ES-I3 (cell line): ENCODE data around the gene KLK13.

Experiments
- H3K36me3 ChIP-seq: 2 replicates; pipeline ENCODE4 v1.6.1; 2013; ENCODE audit warnings: mild to moderate bottlenecking, low read length, control low read depth, moderate library complexity; ENCODE audit not compliant: insufficient read depth
- H3K4me1 ChIP-seq: 2 replicates; pipeline ENCODE4 v1.6.1; 2013; ENCODE audit warnings: mild to moderate bottlenecking, control low read depth, low read length; ENCODE audit not compliant: insufficient read depth
- H3K9ac ChIP-seq: 2 replicates; pipeline ENCODE4 v1.6.1; 2013; ENCODE audit warnings: low read depth, mild to moderate bottlenecking, low read length, moderate library complexity
- H3K9me3 ChIP-seq: 2 replicates; pipeline ENCODE4 v1.6.1; 2013; ENCODE audit warnings: mild to moderate bottlenecking, low read length, moderate library complexity; ENCODE audit not compliant: control insufficient read depth, insufficient read depth

The KLK13 gene

DNA sequence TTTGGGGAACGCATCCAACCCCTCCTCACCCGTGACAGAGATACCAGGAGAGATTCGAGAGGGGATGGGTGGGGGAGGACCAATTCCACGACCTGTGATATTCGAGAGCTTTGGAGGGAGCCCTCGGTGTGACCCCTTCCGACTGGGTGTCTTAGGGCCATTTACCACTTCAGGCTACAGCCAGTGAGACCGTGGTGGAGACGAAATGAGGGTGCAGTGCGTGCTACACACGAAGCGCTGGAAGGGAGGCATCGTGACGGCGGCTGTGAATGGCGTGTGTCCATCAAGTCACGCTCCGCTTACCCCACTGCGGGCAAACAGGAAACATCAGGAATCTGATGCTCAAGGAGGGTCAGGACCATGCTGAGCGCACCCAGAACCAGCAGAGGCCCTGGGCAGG lies 32.9 kb upstream of the KLK13 start:
- H3K9ac ChIP-seq = no peak overlapping the region
- no peaks in the 10 kb centered on the region for H3K9me3 ChIP-seq
- no peaks in the 10 kb centered on the region for H3K36me3 ChIP-seq
- H3K4me1 ChIP-seq = no peaks in the 10 kb centered on the region; the same call in 1 of the 2 replicates

GRCh38 chr19:51097166-51097738 lies 32.4 kb upstream of the KLK13 start:
- Histone ChIP-seq H3K36me3 (no peaks in the 10 kb centered on the region), H3K9me3 (no peaks in the 10 kb centered on the region), H3K4me1 (no peaks in the 10 kb centered on the region; the same call in 1 of the 2 replicates), H3K9ac (no peak overlapping the region)

DNA sequence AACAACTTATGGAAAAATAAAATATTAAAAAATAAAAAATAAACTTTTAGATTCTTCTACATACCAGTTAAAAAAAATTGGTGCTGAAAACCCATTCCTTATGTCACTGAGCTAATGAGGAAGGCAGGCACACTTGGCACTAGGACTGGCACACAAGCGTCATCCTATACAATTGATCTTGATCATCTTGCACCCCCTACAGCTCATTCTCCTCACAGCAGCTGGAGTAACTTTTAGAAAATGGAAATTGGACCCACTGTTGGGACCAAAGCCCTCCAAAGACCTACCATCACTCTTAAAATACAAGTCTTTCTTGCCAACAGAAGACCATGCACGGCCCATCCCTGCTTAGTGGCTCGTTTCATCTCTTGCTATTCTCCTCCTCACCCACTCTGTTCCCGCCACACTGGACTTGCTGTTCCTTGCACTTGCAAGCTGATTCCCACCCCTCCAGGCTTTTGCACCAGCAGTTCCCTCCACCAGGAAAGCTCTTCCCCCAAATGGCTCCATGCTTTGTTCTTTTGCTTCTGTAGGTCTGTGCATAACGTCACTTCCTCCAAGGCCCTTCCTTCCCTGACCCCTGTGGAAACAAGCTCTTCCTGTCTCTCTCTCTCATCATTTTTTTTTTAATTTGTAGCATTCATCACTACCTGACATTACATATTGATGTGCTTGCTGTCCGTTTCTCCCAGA lies 31.7 kb upstream of the KLK13 start:
- Histone ChIP-seq H3K9ac (no peak overlapping the region), H3K4me1 (no peaks in the 10 kb centered on the region; the same call in 1 of the 2 replicates), H3K36me3 (no peaks in the 10 kb centered on the region), H3K9me3 (no peaks in the 10 kb centered on the region)

- Histone ChIP-seq H3K9ac (no peak overlapping the region), H3K36me3 (no peaks in the 10 kb centered on the region), H3K9me3 (no peaks in the 10 kb centered on the region), H3K4me1 (no peaks in the 10 kb centered on the region; the same call in 1 of the 2 replicates)
These were observed 29.9 kb upstream of the KLK13 start for GRCh38 chr19:51094696-51095279.

GRCh38 chr19:51093510-51094345 lies 28.8 kb upstream of the KLK13 start:
- no peaks in the 10 kb centered on the region; the same call in 1 of the 2 replicates for H3K4me1 ChIP-seq
- no peaks in the 10 kb centered on the region for H3K9me3 ChIP-seq
- no peak overlapping the region for H3K9ac ChIP-seq
- no peaks in the 10 kb centered on the region for H3K36me3 ChIP-seq

GRCh38 chr19:51093101-51093500 lies 28.2 kb upstream of the KLK13 start:
- H3K9ac ChIP-seq = no peak overlapping the region

GRCh38 chr19:51091895-51092873 lies 27.3 kb upstream of the KLK13 start:
- H3K36me3 ChIP-seq = no peaks in the 10 kb centered on the region
- no peaks in the 10 kb centered on the region; the same call in 1 of the 2 replicates for H3K4me1 ChIP-seq
- H3K9me3 ChIP-seq = no peaks in the 10 kb centered on the region
- no peak overlapping the region for H3K9ac ChIP-seq

More at GRCh38 chr19:51093101-51093500, 28.2 kb upstream of the KLK13 start:
- Histone ChIP-seq H3K9me3 (no peaks in the 10 kb centered on the region), H3K36me3 (no peaks in the 10 kb centered on the region), H3K4me1 (no peaks in the 10 kb centered on the region; the same call in 1 of the 2 replicates)

- no peak overlapping the region for H3K9ac ChIP-seq
- H3K36me3 ChIP-seq = no peaks in the 10 kb centered on the region
- H3K9me3 ChIP-seq = no peaks in the 10 kb centered on the region
- H3K4me1 ChIP-seq = no peaks in the 10 kb centered on the region; the same call in 1 of the 2 replicates
These were observed 26.2 kb upstream of the KLK13 start for GRCh38 chr19:51091126-51091525.

DNA sequence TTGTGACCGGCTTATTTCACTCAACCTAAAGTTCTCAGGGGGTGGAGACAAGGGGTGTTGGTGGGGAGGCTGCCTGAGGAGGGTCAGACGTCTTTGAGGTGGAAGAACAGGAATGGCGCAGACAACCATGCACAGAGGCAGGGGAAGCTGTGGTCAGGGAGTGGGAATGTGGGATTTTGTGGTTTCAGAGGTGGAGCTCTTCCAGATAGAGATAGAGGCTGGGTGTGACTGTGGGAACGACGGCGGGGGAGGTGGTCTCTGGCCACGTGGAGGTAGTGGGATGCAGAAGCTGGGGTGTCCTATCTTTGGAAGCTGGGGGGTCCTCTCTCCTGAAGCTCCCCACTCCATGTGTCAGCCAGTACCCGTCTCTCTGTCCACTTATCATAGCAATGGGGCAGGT lies 25.6 kb upstream of the KLK13 start:
- H3K9ac ChIP-seq = no peak overlapping the region
- H3K36me3 ChIP-seq = no peaks in the 10 kb centered on the region

GRCh38 chr19:51089786-51090185 lies 24.9 kb upstream of the KLK13 start:
- Histone ChIP-seq H3K9me3 (no peaks in the 10 kb centered on the region), H3K4me1 (no peaks in the 10 kb centered on the region; the same call in 1 of the 2 replicates), H3K36me3 (no peaks in the 10 kb centered on the region), H3K9ac (no peak overlapping the region)

More for the DNA sequence above, 25.6 kb upstream of the KLK13 start:
- H3K4me1 ChIP-seq = no peaks in the 10 kb centered on the region; the same call in 1 of the 2 replicates
- no peaks in the 10 kb centered on the region for H3K9me3 ChIP-seq

- Histone ChIP-seq H3K4me1 (no peaks in the 10 kb centered on the region), H3K9ac (no peak overlapping the region), H3K9me3 (no peaks in the 10 kb centered on the region), H3K36me3 (no peaks in the 10 kb centered on the region)
These were observed 21.4 kb upstream of the KLK13 start for GRCh38 chr19:51086153-51086850.

GRCh38 chr19:51084505-51084904 lies 19.6 kb upstream of the KLK13 start:
- H3K9me3 ChIP-seq = no peaks in the 10 kb centered on the region
- no peaks in the 10 kb centered on the region for H3K4me1 ChIP-seq
- H3K36me3 ChIP-seq = no peaks in the 10 kb centered on the region
- H3K9ac ChIP-seq = no peak overlapping the region

DNA sequence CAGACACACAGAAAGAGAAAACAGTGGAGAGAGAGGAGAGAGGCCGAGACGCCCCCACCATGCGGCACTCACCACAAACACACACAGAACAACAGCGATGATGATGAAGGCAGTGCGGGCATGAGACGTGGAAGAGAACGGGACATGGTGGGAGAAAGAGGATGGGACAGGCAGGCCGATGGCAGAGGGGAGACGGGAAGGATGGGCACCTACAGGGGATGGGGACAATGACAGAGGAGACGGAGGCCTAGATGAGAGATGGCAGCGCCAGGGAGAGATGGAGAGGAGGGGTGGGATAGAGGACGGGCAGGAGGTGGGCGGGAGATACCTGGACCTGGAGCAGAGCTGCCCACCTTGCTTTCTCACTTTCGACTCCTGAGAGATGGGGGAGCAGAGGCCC lies 18.9 kb upstream of the KLK13 start:
- no peaks in the 10 kb centered on the region for H3K9me3 ChIP-seq
- no peak overlapping the region for H3K9ac ChIP-seq
- no peaks in the 10 kb centered on the region for H3K36me3 ChIP-seq
- no peaks in the 10 kb centered on the region for H3K4me1 ChIP-seq
